HepG2 (cell line): ENCODE measurements around the gene DHX36. TPM values are rescaled to one million over a fixed set of nuclear protein-coding genes. Genes with fewer than 3 reads are reported as not detected.

Experiments
- ATAC-seq: fragments of 200-7000 bp; cut with Tn5 transposase; 3 replicates; pipeline ENCODE4 v1.9.1; 2020; ENCODE audit warnings: mild to moderate bottlenecking, moderate library complexity
- BruUV-seq: library from RNA; stranded (reverse); fragments of 400-500 nt; replicated peaks from 2 replicates; lab custom pipeline; 2021; lab: Mats Ljungman, UMichigan
- CTCF ChIA-PET: fragments of 300-600 bp; formaldehyde crosslinking; extraction: SDS; loops from one replicate; lab custom pipeline; 2021; ENCODE audit warnings: low total read pairs, inconsistent platforms, low intra/inter-chr PET ratio; lab: Yijun Ruan, JAX
- POLR2A ChIA-PET: fragments of 350-600 bp; sonication (Branson Sonifier 250); formaldehyde crosslinking; loops from one replicate; lab custom pipeline; 2020; ENCODE audit warnings: antibody characterized with exemption, inconsistent platforms; lab: Yijun Ruan, JAX
- DNase-seq: peaks from one replicate; pipeline ENCODE4 v3.0.0-alpha.2; 2015; ENCODE audit warnings: low spot score
- FAIRE-seq: peaks from 3 replicates; lab custom pipeline; 2011; peaks lifted over from hg19 to GRCh38; lab: Jason Lieb, UNC
- H2AFZ ChIP-seq: one replicate; pipeline ENCODE4 v1.6.1; 2011; ENCODE audit warnings: low read length, inconsistent platforms
- H3K27ac ChIP-seq: fragments of 300-600 bp; 3 replicates; pipeline ENCODE4 v1.8.0; 2011; ENCODE audit warnings: mixed run types, mild to moderate bottlenecking, mixed read lengths, low read length, inconsistent platforms; ENCODE audit not compliant: insufficient read depth; ENCODE audit errors: extremely low read length
- H3K27me3 ChIP-seq, 2 experiments: fragments of 200-600 bp in 1 of 2; 2 replicates in 1 of 2; 3 replicates in 1 of 2; pipeline versions ENCODE4 v1.6.0 to v1.8.0; 2011; ENCODE audit warnings: low read length in 2 of 2, mild to moderate bottlenecking in 2 of 2, moderate library complexity in 2 of 2, inconsistent platforms in 1 of 2; ENCODE audit not compliant: insufficient read depth in 2 of 2, control insufficient read depth in 1 of 2
- H3K36me3 ChIP-seq, 2 experiments: fragments of 200-600 bp in 1 of 2; replicated peaks in 1 of 2; 2 replicates in 1 of 2; 3 replicates in 1 of 2; pipeline versions ENCODE4 v1.5.1 to v1.8.0; 2011; ENCODE audit warnings: low read length in 2 of 2, inconsistent platforms in 1 of 2; ENCODE audit not compliant: insufficient read depth in 2 of 2, control insufficient read depth in 1 of 2
- H3K4me1 ChIP-seq: 2 replicates; pipeline ENCODE4 v1.5.1; 2012; ENCODE audit warnings: low read length, inconsistent platforms; ENCODE audit not compliant: insufficient read depth
- H3K4me2 ChIP-seq: 2 replicates; pipeline ENCODE4 v1.6.0; 2011; ENCODE audit warnings: low read depth, low read length, inconsistent platforms
- H3K4me3 ChIP-seq, 3 experiments: fragments of 200-600 bp in 1 of 3; sonication (generic), shearing (Covaris generic) in 1 of 3; replicated peaks in 1 of 3; 2 replicates each; pipeline ENCODE4 v1.5.1; 2011 to 2016; ENCODE audit warnings: low read length in 3 of 3, inconsistent platforms in 2 of 3, low read depth in 2 of 3, mild to moderate bottlenecking in 2 of 3, control low read depth in 1 of 3, mixed read lengths in 1 of 3; ENCODE audit not compliant: insufficient read depth in 1 of 3
- H3K79me2 ChIP-seq: one replicate; pipeline ENCODE4 v1.6.1; 2011; ENCODE audit warnings: low read length, inconsistent platforms; ENCODE audit not compliant: insufficient read depth
- H3K9ac ChIP-seq: 2 replicates; pipeline ENCODE4 v1.6.0; 2011; ENCODE audit warnings: mild to moderate bottlenecking, low read depth, low read length, inconsistent platforms; ENCODE audit not compliant: insufficient read depth
- H3K9me3 ChIP-seq: 2 replicates; pipeline ENCODE4 v1.5.1; 2012; ENCODE audit warnings: mild to moderate bottlenecking, low read length
- H4K20me1 ChIP-seq: 2 replicates; pipeline ENCODE4 v1.6.0; 2011; ENCODE audit warnings: inconsistent platforms, mild to moderate bottlenecking, low read length, moderate library complexity; ENCODE audit not compliant: insufficient read depth
- ARHGAP35 ChIP-seq: sonication (generic); formaldehyde crosslinking; IDR thresholded peaks from 2 replicates; pipeline ENCODE4 v1.9.0; 2022; ENCODE audit warnings: mild to moderate bottlenecking, inconsistent platforms, moderate library complexity, missing genetic modification reagents, borderline replicate concordance
- DNMT1 ChIP-seq: sonication (generic); formaldehyde crosslinking; IDR thresholded peaks from 2 replicates; pipeline ENCODE4 v1.5.1; 2020; ENCODE audit warnings: mild to moderate bottlenecking, missing genetic modification reagents
- HDAC6 ChIP-seq: fragments of 200-600 bp; sonication (generic); IDR thresholded peaks from 2 replicates; pipeline ENCODE4 v1.7.0; 2017; ENCODE audit warnings: mild to moderate bottlenecking, antibody characterized with exemption, low read length, low read depth
- KDM1A ChIP-seq: IDR thresholded peaks from 2 replicates; pipeline ENCODE4 v1.6.1; 2016; ENCODE audit warnings: missing compliant biosample characterization
- KIAA2018 ChIP-seq: sonication (generic); formaldehyde crosslinking; IDR thresholded peaks from 2 replicates; pipeline ENCODE4 v1.5.0; 2020; ENCODE audit warnings: mild to moderate bottlenecking, missing genetic modification reagents, borderline replicate concordance
- KLF6 ChIP-seq: IDR thresholded peaks from 2 replicates; pipeline ENCODE4 v1.8.0; 2016; ENCODE audit warnings: missing biosample characterization, missing genetic modification reagents
- MAX ChIP-seq: IDR thresholded peaks from 2 replicates; pipeline ENCODE4 v1.6.1; 2012; ENCODE audit warnings: inconsistent platforms
- NFE2 ChIP-seq: sonication (generic); formaldehyde crosslinking; IDR thresholded peaks from 2 replicates; pipeline ENCODE4 v1.4.0; 2020; ENCODE audit warnings: missing genetic modification reagents
- PCBP2 ChIP-seq: fragments of 200-400 bp; formaldehyde crosslinking; optimal IDR thresholded peaks from 2 replicates; pipeline ENCODE3; 2018; ENCODE audit warnings: low read length, low read depth; ENCODE audit not compliant: poor library complexity, severe bottlenecking
- SP5 ChIP-seq: IDR thresholded peaks from 2 replicates; pipeline ENCODE4 v1.6.1; 2016; ENCODE audit warnings: low read depth, borderline replicate concordance
- ZBTB2 ChIP-seq: sonication (generic); formaldehyde crosslinking; IDR thresholded peaks from 2 replicates; pipeline ENCODE4 v1.8.0; 2022; ENCODE audit warnings: low read depth, missing genetic modification reagents
- ZNF230 ChIP-seq: sonication (generic); formaldehyde crosslinking; IDR thresholded peaks from 2 replicates; pipeline ENCODE4 v1.4.0; 2020; ENCODE audit warnings: mild to moderate bottlenecking, missing genetic modification reagents
- ZNF510 ChIP-seq: sonication (generic); formaldehyde crosslinking; IDR thresholded peaks from 2 replicates; pipeline ENCODE4 v1.4.0; 2020; ENCODE audit warnings: low read depth, mild to moderate bottlenecking, missing genetic modification reagents
- ZNF639 ChIP-seq: conservative IDR thresholded peaks from 2 replicates; pipeline ENCODE4 v1.6.1; 2018; ENCODE audit warnings: missing genetic modification reagents
- in situ Hi-C: cut with HindIII; loops from 2 replicates; pipeline ENCODE4 v1.10.0; 2017; ENCODE audit warnings: low pct_unique_long_range_greater_than_20kb; ENCODE audit not compliant: extremely low pct_ligation_motif_present
- intact Hi-C: fragments of 100-400 bp; cut with micrococcal nuclease; formaldehyde crosslinking; loops from one replicate; pipeline ENCODE4 v1.10.0; 2022; ENCODE audit not compliant: unreplicated experiment
- polyA plus RNA-seq, 8 experiments: library from polyadenylated mRNA; depleted of rRNA in 3 of 8; stranded (reverse) in 7 of 8; unstranded in 1 of 8; fragments of >200 nt; fragmentation: Illumina TruSeq in 4 of 8; extraction: Trizol in 4 of 8; gene quantifications; 2 replicates each; pipeline versions ENCODE4 v1.2.1 to v1.2.3, GENCODE V29; 2011 to 2016; ENCODE audit warnings: low read depth in 4 of 8, missing spikeins in 1 of 8, mixed read lengths in 1 of 8; ENCODE audit not compliant: insufficient read depth in 1 of 8
- total RNA-seq, 5 experiments: library from RNA; depleted of rRNA; stranded (reverse); fragments of >200 nt; fragmentation: Illumina TruSeq; extraction: Trizol; gene quantifications; 2 replicates each; pipeline ENCODE4 v1.2.3, GENCODE V29; 2016; ENCODE audit warnings: low read depth in 1 of 5
- TF ChIP-seq, protein P1 (sequence below): IDR thresholded peaks from 2 replicates; pipeline ENCODE4 v1.6.1; 2016; ENCODE audit warnings: missing genetic modification reagents, missing compliant biosample characterization

The DHX36 gene
- total and polyA plus RNA-seq, 2 of the 13 experiments (the other 11 are each of a cell fraction or from before 2014, with no cell fraction given) = 30.3 to 44.2 TPM

- Histone ChIP-seq H3K27me3 (no peaks in the 10 kb centered on the region), H4K20me1 (no peaks in the 10 kb centered on the region), H3K79me2 (no peaks in the 10 kb centered on the region), H3K9me3 (no peaks in the 10 kb centered on the region), H3K36me3 (no peaks in the 10 kb centered on the region), H3K4me1 (peaks cover 11% of the 10 kb centered on the region), H3K4me2 (no peak overlapping the region), H3K9ac (no peak overlapping the region), H3K27ac (no peak overlapping the region), H2AFZ (no peak overlapping the region), H3K4me3 (no peak overlapping the region)
- in situ Hi-C loops = no loop called here
- intact Hi-C loops = loop anchor here (10.0 kb wide), 1 partner anchor 99 kb away; the partner anchor contains the start of gene ARHGEF26
- ChIA-PET CTCF (no interaction called here), POLR2A (no interaction called here)
- DNase-seq (no peak), ATAC-seq (no peak), FAIRE-seq (no peak)
- no TSS peak for BruUV-seq
- TF ChIP-seq KIAA2018 (CRISPR knock-in tag) (no peak), KLF6 (CRISPR knock-in tag) (no peak), SP5 (CRISPR knock-in tag) (no peak), MAX (no peak), KDM1A (CRISPR knock-in tag) (no peak), ARHGAP35 (CRISPR knock-in tag) (no peak), ZNF230 (CRISPR knock-in tag) (no peak), ZNF510 (CRISPR knock-in tag) (no peak), HDAC6 (no peak), NFE2 (CRISPR knock-in tag) (no peak), ZBTB2 (CRISPR knock-in tag) (no peak), ZNF639 (CRISPR knock-in tag) (no peak), DNMT1 (no peak), PCBP2 (no peak)
- TF ChIP-seq, protein P1, sequence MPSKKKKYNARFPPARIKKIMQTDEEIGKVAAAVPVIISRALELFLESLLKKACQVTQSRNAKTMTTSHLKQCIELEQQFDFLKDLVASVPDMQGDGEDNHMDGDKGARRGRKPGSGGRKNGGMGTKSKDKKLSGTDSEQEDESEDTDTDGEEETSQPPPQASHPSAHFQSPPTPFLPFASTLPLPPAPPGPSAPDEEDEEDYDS (CRISPR knock-in tag) = no peak
Observed at GRCh38 chr3:154223519-154223918, 100.8 kb downstream of the DHX36 start.
